H54 (cell line): ENCODE data around the gene GINS3.

ENCODE experiments used
- DNase-seq: peaks from one replicate; pipeline ENCODE4 v3.0.0; 2011; ENCODE audit warnings: low spot score, mixed read lengths; ENCODE audit not compliant: insufficient read length
- FAIRE-seq: peaks from 3 replicates; lab custom pipeline; 2011; peaks lifted over from hg19 to GRCh38; lab: Jason Lieb, UNC
- POLR2A ChIP-seq: IDR thresholded peaks from 2 replicates; pipeline ENCODE4 v1.6.1; 2011; ENCODE audit warnings: low read depth, mild to moderate bottlenecking, low read length

The GINS3 gene

DNA sequence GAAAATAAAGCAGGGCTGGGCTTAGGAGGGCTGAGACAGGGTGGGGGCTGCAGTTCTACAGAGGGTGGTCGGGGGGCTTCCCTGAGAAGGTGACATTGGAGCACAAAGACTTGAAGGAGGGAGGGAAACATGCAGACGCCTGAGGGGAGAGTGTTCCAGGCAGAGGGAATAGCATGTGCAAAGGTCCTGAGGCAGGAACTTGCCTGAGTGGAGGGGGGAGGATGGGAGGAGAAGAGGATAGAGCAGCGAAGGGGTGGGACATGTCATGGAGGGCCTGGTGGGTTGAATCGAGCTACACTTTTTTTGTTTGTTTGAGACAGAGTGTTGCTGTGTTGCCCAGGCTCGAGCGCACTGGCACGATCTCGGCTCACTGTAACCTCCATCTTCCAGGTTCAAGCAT lies 33.0 kb downstream of the GINS3 start:
- FAIRE-seq: no peak
- TF ChIP-seq POLR2A: no peak
- no peak for DNase-seq

- FAIRE-seq (no peak), DNase-seq (no peak)
- TF ChIP-seq POLR2A: no peak
Measured at GRCh38 chr16:58425756-58426494, 33.7 kb downstream of the GINS3 start.

GRCh38 chr16:58426966-58427365 lies 34.7 kb downstream of the GINS3 start:
- DNase-seq (no peak), FAIRE-seq (no peak)
- TF ChIP-seq POLR2A: no peak

DNA sequence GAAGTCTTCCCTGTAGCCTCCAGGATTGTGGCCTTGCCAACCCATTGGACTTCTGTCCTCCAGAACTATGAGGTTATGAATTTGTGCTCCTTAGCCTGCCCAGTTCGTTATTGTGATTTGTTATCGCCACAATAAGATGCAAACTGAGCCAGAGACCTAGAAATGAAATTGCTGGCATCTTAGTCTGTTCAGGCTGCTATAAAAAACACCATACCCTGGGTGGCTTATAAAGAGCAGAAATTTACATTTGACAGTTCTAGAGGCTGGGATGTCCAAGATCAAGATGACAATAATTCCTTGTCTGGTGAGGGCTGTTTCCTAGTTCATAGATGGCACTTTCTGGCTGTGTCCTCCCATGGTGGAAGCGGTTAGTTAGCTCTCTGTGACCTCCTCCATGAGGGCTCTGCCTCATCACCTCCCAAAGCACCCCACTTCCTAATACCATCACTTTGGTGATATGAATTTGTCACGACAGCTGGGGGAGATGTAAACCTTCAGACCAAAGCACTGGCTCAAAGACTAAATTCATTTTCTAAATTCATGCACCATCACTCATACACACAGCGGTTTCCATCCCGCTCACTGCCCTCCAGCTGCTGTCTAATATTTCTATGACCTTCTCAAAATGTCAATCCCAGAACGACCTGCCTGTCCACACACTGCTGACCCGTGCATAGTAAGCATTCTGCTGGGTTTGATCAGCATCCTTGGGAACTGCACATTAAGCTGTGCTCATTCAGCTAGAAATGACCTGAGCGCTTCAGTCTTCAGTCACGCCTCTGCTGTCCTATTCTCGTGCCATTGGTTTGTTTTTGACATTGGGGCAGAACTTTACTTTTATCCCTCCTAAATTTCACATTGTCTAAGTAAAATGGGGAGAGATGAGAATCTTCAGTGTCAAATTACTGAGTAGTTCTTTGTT lies 36.6 kb downstream of the GINS3 start:
- DNase-seq: no peak
- TF ChIP-seq POLR2A: no peak
- FAIRE-seq: no peak

DNA sequence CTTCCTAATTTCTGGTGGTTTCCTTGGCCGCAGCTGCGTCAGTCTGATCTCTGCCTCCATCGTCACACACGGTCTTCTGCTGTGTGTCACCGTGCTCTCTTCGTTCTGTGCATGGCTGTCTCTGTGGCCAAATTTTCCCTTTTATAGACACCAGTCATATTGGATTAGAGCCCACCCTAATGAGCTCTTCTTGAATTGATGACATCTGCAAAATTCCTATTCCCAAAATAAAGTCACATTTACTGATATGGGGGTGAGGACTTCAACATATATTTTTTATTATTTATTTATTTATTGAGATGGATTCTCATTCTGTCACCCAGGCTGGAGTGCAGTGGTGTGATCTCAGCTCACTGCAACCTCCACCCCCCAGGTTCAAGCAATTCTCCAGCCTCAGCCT lies 38.4 kb downstream of the GINS3 start:
- TF ChIP-seq POLR2A: no peak
- no peak for FAIRE-seq
- no peak for DNase-seq

- DNase-seq (no peak), FAIRE-seq (no peak)
- no peak for TF ChIP-seq POLR2A
Measured at GRCh38 chr16:58433569-58433951, 41.3 kb downstream of the GINS3 start.

GRCh38 chr16:58435779-58436178 lies 43.5 kb downstream of the GINS3 start:
- FAIRE-seq (no peak), DNase-seq (no peak)
- TF ChIP-seq POLR2A: no peak

- no peak for FAIRE-seq
- TF ChIP-seq POLR2A: no peak
- DNase-seq: no peak
Measured at GRCh38 chr16:58440131-58440530, 47.9 kb downstream of the GINS3 start.

- no peak for TF ChIP-seq POLR2A
- no peak for DNase-seq
- FAIRE-seq: no peak
Measured at GRCh38 chr16:58442547-58442946, 50.3 kb downstream of the GINS3 start.

GRCh38 chr16:58443783-58444182 lies 51.5 kb downstream of the GINS3 start:
- no peak for DNase-seq
- FAIRE-seq: no peak

DNA sequence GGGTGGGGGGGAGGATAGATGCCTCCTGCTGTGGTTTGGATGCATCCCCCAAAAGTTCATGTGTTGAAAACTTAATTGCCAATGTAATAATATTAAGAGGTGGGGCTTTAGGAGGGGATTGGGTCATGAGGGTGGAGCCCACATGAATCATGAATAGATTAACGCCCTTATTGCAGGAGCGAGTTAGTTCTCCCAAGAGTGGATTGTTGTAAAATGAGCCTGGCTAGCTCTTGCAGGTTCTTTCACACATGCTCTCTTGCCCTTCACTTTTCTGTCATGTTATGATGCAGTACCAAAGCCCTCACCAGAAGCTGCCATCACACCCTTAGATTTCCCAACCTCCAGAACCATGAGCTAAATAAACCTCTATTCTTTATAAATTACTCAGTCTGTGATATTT lies 52.0 kb downstream of the GINS3 start:
- DNase-seq (no peak), FAIRE-seq (no peak)
- no peak for TF ChIP-seq POLR2A

More at GRCh38 chr16:58443783-58444182, 51.5 kb downstream of the GINS3 start:
- no peak for TF ChIP-seq POLR2A

DNA sequence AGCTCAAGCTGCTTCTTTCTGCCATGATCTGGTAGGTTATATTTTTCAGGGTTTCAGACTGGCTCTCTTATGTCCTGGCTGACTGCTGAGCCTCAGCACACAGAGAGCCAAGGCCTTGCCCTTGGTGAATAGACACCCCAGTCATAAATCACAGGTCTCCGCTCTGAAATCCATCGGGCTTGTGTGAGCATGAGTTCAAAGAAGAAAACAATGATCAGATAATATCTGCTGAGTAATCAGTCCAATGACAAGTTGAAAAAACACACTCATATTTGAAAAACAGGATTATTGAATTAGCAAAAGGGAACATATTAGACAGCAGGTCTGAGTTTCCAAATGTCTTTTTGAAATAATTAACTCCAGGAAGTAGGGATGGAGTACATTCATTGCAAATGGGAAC lies 56.6 kb downstream of the GINS3 start:
- FAIRE-seq: no peak
- TF ChIP-seq POLR2A: no peak
- DNase-seq: no peak

- no peak for FAIRE-seq
- TF ChIP-seq POLR2A: no peak
Measured at GRCh38 chr16:58449306-58449705, 57.0 kb downstream of the GINS3 start.

GRCh38 chr16:58449768-58450167 lies 57.5 kb downstream of the GINS3 start:
- DNase-seq: no peak
- FAIRE-seq: no peak
- no peak for TF ChIP-seq POLR2A

More at GRCh38 chr16:58449306-58449705, 57.0 kb downstream of the GINS3 start:
- DNase-seq: no peak
